GM23338 (cell line): ENCODE data around the gene PRDM2. TPM values are rescaled to one million over a fixed set of nuclear protein-coding genes. Genes with fewer than 3 reads are reported as not detected.

Source experiments
- polyA plus RNA-seq: library from polyadenylated mRNA; unstranded; fragments of >200 nt; fragmentation: Nextera tagmentation; extraction: Ambion mirVana; gene quantifications from 2 replicates; pipeline ENCODE4 v1.2.1, GENCODE V29; 2016
- small RNA-seq: library from RNA; depleted of rRNA; stranded (forward); fragments of <200 nt; gene quantifications from one replicate; pipeline ENCODE3, GENCODE V24; 2014; ENCODE audit warnings: low replicate concordance
- total RNA-seq: library from RNA; depleted of rRNA; stranded (reverse); fragments of >200 nt; shearing (Covaris generic); gene quantifications from 2 replicates; pipeline ENCODE4 v1.2.3, GENCODE V29; 2014; rRNA removed

Gene PRDM2
- total and polyA plus RNA-seq, 2 experiments from 2014 or later: 11.6 to 28.3 TPM

Small RNA genes within 50 kb of the gene (small RNA-seq; reads per million reads assigned to genes)
- gene RF00564: not detected

Other genes starting within 250 kb of the PRDM2 start
- gene LRRC38, start 186.2 kb upstream of the PRDM2 start, total RNA-seq: 0.17 TPM in 1 of 2 replicates, not detected in the other
- gene LRRC38, start 186.2 kb upstream of the PRDM2 start, polyA plus RNA-seq: not detected in 2 replicates
- gene PDPN, start 116.4 kb upstream of the PRDM2 start, total RNA-seq: 67.3 and 77.2 TPM in 2 replicates
- gene PDPN, start 116.4 kb upstream of the PRDM2 start, polyA plus RNA-seq: 77.1 and 82.8 TPM in 2 replicates